Measurements from ENCODE around the gene PDXDC1. TPM values are rescaled to one million over a fixed set of nuclear protein-coding genes. Genes with fewer than 3 reads are reported as not detected.
"Not testable (repeated sequence)": the region's sequence is repeated elsewhere in the genome, so short reads cannot be mapped to it uniquely, and the experiment has no call there.

The PDXDC1 gene
- total RNA-seq, 2 donors from 2014 or later: 68.9 to 70.2 TPM

DNA sequence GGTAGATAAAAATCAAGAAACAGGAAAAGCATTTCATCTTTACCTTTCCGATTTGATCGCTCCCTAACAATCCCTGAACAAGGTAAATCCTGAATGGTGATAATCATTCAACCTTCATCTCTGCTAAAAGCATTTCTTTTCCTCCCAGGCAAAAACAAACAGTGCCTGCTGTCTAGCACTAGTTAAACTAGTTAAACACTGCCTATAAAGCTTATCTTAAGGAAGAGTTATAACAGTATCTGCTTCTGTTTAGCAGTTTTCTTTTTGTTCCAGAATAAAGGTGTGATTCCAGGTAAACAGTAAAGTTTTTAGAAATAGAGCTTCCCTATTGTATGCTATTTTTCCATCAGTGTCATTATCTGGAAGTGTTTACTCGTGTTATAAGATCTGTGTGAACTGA, 6.4 kb downstream of the PDXDC1 start:
- H3K9me3 Mint-ChIP-seq; H3K4me3 Mint-ChIP-seq; H3K27me3 Mint-ChIP-seq; ATAC-seq; H3K36me3 Mint-ChIP-seq; H3K27ac Mint-ChIP-seq; DNase-seq (ENCODE audit: low spot score): not testable (repeated sequence)
- H3K4me1 Mint-ChIP-seq (ENCODE audit: low read depth in 2 of 2): peaks cover 12 to 13% of the 10 kb centered on the region in 2 donors

DNA sequence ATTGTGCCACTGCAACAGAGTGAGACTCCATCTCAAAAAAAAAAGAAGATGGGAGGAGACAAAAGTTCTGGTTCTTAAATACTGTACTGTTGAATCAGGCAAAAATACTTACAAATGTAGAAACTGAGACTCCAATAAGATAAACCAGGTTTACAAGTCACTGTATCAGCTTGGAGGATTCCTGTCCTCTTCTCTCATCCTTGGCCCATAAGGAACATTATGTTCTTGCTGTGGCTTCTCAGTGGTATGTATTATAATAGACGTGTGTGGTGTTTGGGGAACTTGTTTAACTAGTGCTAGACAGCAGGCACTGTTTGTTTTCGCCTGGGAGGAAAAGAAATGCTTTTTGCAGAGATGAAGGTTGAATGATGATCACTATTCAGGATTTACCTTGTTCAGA, 7.7 kb downstream of the PDXDC1 start:
- H3K27ac Mint-ChIP-seq: peak overlapping the region in 1 of 2 donors; percentile 13
- H3K27me3 Mint-ChIP-seq; DNase-seq (ENCODE audit: low spot score); H3K9me3 Mint-ChIP-seq; H3K4me3 Mint-ChIP-seq; H3K36me3 Mint-ChIP-seq; ATAC-seq; H3K4me1 Mint-ChIP-seq (ENCODE audit: low read depth in 2 of 2): not testable (repeated sequence)

DNA sequence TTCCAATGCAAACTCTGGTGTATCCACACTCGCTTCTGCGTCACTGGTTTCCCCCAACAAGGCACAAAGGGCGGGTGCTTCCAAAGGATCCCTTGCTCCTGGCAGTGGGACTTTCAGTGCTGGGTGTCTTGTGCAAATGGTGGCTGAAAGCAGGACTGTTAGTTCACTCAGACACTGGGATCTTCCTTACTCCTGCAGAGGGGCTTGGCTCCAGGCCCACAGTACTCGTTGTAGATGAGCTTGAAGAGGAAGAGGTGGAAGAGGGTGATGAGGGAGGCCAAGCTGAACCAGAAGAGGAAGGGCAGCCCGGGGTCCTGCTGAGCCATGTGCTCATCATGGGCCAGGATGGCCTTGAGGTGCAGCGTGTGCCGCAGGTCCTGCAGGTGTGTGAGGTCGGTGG, 13.3 kb downstream of the PDXDC1 start:
- peak; percentile 28 to 50 for ATAC-seq
- H3K36me3 Mint-ChIP-seq; H3K4me3 Mint-ChIP-seq; DNase-seq (ENCODE audit: low spot score); H3K27ac Mint-ChIP-seq; H3K27me3 Mint-ChIP-seq; H3K9me3 Mint-ChIP-seq: not testable (repeated sequence)
- H3K4me1 Mint-ChIP-seq (ENCODE audit: low read depth in 2 of 2): peaks cover 13 to 24% of the 10 kb centered on the region in 2 donors

DNA sequence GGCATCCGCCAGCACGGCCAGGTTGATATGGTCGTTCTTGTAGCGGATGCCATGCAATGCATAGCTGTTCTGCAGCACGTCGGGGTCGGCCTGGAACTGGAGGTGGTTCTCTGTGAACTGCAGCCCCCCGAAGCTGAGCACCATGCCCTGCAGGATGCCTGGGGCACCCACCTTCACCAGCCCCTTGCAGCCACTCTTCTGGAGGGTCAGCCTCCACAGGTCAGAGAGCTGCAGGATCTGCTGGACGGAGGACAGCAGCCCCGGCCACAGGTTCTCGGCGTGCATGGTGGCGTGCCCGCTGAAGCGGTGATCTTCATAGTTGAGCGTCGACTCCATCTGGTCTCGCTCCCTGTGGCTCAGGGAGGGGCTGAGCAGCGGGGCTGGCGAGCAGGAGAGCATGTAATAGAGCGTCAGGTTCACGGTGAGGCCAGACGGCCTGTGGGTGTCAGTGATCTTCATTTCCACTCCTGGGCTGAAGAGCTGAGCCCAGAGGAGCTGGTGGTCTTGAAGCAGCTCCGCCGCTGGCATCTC, 13.9 kb downstream of the PDXDC1 start:
- not testable (repeated sequence) for H3K4me3 Mint-ChIP-seq; DNase-seq (ENCODE audit: low spot score); H3K27ac Mint-ChIP-seq; H3K27me3 Mint-ChIP-seq; H3K9me3 Mint-ChIP-seq; H3K36me3 Mint-ChIP-seq
- peak; percentile 45 to 63 for ATAC-seq
- peaks cover 13 to 24% of the 10 kb centered on the region in 2 donors for H3K4me1 Mint-ChIP-seq (ENCODE audit: low read depth in 2 of 2)

DNA sequence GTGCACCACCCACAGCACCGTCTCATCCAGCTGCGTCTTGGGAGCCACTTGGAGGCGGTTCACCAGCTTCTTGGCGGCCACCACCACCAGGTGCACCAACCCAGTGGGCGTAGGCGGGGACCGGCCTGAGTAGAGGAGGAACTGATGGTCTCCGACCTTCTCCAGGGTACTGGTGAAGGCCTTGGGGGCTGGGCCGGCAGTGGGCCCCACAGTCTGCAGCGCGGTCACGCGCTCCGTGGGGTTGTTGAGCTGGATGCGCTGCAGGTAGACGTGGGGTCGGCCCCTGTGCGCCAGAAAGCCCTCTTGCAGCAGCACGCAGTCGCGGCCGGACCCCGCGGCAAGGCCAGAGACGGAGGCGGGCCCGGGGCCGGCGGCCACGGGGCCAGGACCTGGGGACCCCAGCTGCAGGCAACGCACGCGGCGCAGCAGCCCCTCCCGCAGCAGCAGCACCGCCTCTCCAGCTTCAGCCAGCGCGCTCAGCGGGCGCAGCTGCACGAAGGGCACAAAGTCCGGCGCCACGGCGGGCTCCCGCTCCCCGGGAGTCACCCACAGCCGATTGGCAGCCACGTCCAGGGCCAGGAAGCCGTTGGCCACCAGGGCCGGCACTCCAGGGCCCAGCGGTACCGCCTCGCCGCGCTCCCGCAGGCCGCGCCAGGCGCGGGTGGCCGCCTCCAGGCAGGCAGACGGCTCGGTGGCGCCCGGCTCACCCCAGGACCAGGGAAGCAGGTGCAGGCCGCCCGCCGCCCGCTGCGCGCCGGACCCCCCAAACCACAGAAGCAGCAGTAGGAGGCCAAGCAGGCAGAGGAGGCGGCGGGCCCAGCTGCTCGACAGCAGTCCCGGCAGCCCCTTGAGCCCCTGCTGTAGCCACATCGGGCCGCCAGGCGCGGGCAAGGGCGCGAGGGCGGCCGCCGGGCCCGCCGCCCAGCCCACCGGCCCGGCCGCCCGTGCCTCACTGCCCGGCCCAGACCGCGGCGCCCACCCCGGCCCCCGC, 14.8 kb downstream of the PDXDC1 start:
- H3K27ac Mint-ChIP-seq: not testable (repeated sequence)

DNA sequence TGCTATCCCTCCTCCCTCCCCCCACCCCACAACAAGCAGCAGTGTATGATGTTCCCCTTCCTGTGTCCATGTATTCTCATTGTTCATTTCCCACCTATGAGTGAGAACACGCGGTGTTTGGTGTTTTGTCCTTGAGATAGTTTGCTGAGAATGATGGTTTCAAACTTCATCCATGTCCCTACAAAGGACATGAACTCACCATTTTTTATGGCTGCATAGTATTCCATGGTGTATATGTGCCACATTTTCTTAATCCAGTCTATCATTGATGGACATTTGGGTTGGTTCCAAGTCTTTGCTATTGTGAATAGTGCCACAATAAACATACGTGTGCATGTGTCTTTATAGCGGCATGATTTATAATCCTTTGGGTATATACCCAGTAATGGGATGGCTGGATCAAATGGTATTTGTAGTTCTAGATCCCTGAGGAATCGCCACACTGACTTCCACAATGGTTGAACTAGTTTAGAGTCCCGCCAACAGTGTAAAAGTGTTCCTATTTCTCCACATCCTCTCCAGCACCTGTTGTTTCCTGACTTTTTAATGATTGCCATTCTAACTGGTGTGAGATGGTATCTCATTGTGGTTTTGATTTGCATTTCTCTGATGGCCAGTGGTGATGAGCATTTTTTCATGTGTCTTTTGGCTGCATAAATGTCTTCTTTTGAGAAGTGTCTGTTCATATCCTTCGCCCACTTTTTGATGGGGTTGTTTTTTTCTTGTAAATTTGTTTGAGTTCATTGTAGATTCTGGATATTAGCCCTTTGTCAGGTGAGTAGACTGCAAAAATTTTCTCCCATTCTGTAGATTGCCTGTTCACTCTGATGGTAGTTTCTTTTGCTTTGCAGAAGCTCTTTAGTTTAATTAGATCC, 18.7 kb downstream of the PDXDC1 start:
- not testable (repeated sequence) for ATAC-seq; H3K9me3 Mint-ChIP-seq; H3K27ac Mint-ChIP-seq; H3K27me3 Mint-ChIP-seq; DNase-seq (ENCODE audit: low spot score); H3K4me3 Mint-ChIP-seq; H3K36me3 Mint-ChIP-seq
- H3K4me1 Mint-ChIP-seq (ENCODE audit: low read depth in 2 of 2): peaks cover 19 to 35% of the 10 kb centered on the region in 2 donors

More for the DNA sequence above, 14.8 kb downstream of the PDXDC1 start:
- not testable (repeated sequence) for H3K27me3 Mint-ChIP-seq; H3K36me3 Mint-ChIP-seq; H3K9me3 Mint-ChIP-seq; DNase-seq (ENCODE audit: low spot score)
- Mint-ChIP-seq H3K4me3 (peak overlapping the region; percentile 55), H3K4me1 (ENCODE audit: low read depth in 2 of 2) (peaks cover 18 to 27% of the 10 kb centered on the region in 2 donors)
- ATAC-seq: peak; percentile 37 to 60

DNA sequence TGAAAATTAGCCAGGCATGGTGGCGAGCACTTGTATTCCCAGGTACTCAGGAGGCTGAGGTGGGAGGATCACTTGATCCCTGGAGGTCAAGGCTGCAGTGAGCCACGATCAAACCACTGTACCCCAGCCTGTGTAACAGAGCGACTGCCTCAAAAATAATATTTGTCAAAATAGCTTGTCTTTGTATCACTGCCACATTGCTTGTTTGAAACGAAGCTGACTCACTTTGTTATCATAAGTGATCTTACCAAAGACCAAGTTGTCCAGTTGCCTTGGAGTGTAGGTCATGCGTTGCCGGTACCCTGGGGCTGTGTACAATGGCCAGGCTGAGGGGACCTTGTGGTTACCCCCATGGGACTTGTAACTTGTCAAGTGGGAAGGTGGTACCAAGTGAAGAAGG, 21.9 kb downstream of the PDXDC1 start:
- H3K4me1 Mint-ChIP-seq (ENCODE audit: low read depth in 2 of 2): peaks cover 15 to 24% of the 10 kb centered on the region in 2 donors
- not testable (repeated sequence) for H3K27ac Mint-ChIP-seq; H3K36me3 Mint-ChIP-seq; DNase-seq (ENCODE audit: low spot score); H3K9me3 Mint-ChIP-seq; H3K27me3 Mint-ChIP-seq; ATAC-seq; H3K4me3 Mint-ChIP-seq

DNA sequence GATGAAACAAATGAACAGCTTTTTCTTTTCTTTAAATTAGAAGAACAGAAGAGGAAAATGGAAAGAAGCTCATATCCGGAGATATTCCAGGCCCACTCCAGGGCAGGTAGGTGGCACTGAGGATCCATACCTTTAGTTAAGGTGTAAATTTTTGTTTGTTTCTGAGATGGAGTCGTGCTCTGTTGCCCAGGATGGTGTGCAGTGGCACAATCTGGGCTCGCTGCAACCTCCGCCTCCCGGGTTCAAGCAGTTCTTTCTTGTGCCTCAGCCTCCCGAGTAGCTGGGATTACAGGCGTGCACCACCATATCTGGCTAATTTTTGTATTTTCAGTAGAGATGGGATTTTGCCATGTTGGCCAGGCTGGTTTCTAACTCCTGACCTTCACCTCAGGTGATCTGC, 23.5 kb downstream of the PDXDC1 start:
- H3K9me3 Mint-ChIP-seq; ATAC-seq; H3K36me3 Mint-ChIP-seq; H3K4me3 Mint-ChIP-seq; DNase-seq (ENCODE audit: low spot score); H3K27me3 Mint-ChIP-seq; H3K27ac Mint-ChIP-seq: not testable (repeated sequence)
- peaks cover 12 to 19% of the 10 kb centered on the region in 2 donors for H3K4me1 Mint-ChIP-seq (ENCODE audit: low read depth in 2 of 2)

DNA sequence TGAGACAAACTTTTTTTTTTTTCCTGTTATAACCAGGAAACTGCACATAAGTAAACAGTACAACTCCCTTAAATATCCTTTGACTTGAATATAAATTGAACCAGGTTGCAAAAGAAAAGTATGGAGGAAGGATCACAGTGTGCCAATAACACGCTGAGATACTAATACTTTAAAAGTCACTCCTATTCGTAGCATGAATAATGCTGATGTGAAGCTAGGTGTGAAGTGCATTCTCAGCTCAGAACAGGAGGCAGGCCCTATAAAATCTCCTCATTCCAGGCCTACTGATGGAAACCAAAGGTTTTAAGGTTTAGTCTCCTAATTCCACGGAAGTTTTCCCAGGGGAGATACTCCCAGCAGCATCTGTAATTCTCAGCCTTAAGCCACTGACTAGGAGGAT, 25.0 kb downstream of the PDXDC1 start:
- not testable (repeated sequence) for H3K27me3 Mint-ChIP-seq; DNase-seq (ENCODE audit: low spot score); H3K9me3 Mint-ChIP-seq; ATAC-seq; H3K36me3 Mint-ChIP-seq; H3K4me3 Mint-ChIP-seq; H3K27ac Mint-ChIP-seq
- H3K4me1 Mint-ChIP-seq (ENCODE audit: low read depth in 2 of 2): peaks cover 4 to 10% of the 10 kb centered on the region in 2 donors

DNA sequence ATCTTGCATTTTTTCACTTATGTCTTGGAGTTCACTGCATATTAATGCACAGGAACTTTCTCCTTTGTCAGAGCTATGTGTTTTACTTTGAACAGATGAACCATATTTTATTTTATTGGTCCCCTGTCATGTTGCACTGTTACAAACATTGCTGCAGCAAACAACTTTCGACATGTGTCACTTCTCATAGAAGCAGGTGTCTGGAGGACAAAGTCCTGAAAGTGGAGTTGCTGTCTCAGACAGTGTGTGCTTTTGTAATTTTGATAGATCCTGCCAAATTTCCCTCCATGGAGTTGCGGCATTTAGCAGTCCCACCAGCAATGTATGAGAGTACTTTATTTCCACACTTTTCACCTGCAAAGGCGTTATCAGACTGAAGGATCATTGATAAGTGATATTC, 27.6 kb downstream of the PDXDC1 start:
- not testable (repeated sequence) for ATAC-seq; H3K9me3 Mint-ChIP-seq; H3K4me1 Mint-ChIP-seq (ENCODE audit: low read depth in 2 of 2); DNase-seq (ENCODE audit: low spot score); H3K36me3 Mint-ChIP-seq; H3K4me3 Mint-ChIP-seq; H3K27me3 Mint-ChIP-seq; H3K27ac Mint-ChIP-seq

DNA sequence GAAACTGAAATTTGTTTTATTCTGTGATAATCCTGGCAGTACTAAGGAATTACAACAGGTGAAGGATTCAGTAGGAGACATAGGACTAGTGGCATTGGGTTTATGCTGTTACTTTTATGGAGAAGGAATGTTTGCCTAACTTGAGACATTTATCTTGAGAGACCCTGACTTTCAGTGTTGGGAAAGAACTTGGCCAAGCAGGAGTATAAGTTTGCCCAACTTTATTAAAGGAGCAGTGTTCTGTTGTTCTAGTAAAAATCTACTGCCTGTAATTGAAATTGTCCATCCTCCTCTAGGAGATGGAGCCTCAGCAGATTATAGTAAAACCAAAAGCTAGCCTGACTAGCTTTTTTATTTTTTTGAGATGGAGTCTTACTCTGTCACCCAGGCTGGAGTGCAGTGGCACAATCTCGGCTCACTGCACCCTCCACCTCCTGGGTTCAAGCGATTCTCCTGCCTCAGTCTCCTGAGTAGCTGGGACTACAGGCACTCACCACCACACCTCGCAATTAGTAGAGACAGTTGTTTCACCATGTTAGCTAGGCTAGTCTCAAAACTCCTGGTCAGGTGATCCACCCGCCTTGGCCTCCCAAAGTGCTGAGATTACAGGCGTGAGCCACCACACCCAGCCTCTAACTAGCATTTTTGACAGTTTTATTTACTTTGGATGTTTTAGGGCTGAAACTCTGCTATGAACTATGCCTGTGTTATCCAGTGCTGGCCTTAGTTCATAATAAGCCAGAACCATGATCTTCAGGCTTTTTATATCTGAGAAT, 30.7 kb downstream of the PDXDC1 start:
- H3K36me3 Mint-ChIP-seq; ATAC-seq; H3K27me3 Mint-ChIP-seq; H3K4me3 Mint-ChIP-seq; DNase-seq (ENCODE audit: low spot score); H3K27ac Mint-ChIP-seq; H3K9me3 Mint-ChIP-seq; H3K4me1 Mint-ChIP-seq (ENCODE audit: low read depth in 2 of 2): not testable (repeated sequence)

DNA sequence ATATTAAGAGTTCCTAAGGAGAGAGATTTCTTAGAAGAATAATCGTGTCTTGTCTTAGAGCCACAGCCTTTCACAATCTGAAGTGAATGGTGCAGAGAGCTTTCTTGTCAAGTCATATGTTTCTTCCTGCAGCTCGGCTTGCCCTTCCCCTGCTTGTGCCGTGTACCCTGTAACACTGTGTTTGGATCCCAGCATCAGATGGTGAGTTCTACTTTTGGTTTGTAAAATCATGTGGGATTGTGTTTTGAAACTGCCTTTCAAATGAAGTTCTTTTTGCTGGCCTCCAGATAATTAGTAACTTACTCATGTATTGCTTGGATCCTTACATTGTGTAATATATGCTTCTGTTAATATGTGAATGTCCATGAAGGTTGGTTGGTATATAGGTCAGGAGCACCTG, 33.8 kb downstream of the PDXDC1 start:
- H3K36me3 Mint-ChIP-seq; ATAC-seq; H3K9me3 Mint-ChIP-seq; H3K4me1 Mint-ChIP-seq (ENCODE audit: low read depth in 2 of 2); H3K27me3 Mint-ChIP-seq; H3K27ac Mint-ChIP-seq; H3K4me3 Mint-ChIP-seq; DNase-seq (ENCODE audit: low spot score): not testable (repeated sequence)

DNA sequence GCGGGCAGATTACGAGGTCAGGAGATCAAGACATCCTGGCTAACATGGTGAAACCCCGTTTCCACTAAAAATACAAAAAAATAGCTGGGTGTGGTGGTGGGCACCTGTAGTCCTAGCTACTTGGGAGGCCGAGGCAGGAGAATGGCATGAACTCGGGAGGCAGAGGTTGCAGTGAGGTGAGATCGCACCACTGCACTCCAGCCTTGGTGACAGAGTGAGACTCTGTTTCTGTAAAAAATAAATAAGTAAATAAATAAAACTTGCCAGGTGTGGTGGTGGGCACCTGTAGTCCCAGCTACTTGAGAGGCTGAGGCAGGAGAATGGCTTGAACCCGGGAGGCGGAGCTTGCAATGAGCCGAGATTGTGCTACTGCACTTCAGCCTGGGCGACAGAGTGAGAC, 38.1 kb downstream of the PDXDC1 start:
- DNase-seq (ENCODE audit: low spot score); H3K27ac Mint-ChIP-seq; H3K4me3 Mint-ChIP-seq; H3K9me3 Mint-ChIP-seq; H3K36me3 Mint-ChIP-seq; H3K27me3 Mint-ChIP-seq; H3K4me1 Mint-ChIP-seq (ENCODE audit: low read depth in 2 of 2); ATAC-seq: not testable (repeated sequence)

Data from natural killer cell treated with Interleukin-12 subunit alpha and Interleukin-12 subunit beta and Interleukin-15 and Interleukin-18, amount 100 ng/mL, for 72 hours (primary cell).